ENCODE data around the gene IDUA. TPM values are rescaled to one million over a fixed set of nuclear protein-coding genes. Genes with fewer than 3 reads are reported as not detected.

The IDUA gene
- total and polyA plus RNA-seq, 10 of the 15 experiments (the other 5 are each of a cell fraction or from before 2014, with no cell fraction given), result 0.05 to 7.6 (median 1.4) TPM; not detected in 1

- 0 out of 2 replicates have a peak, but pooled peaks have one; percentile 61 for TF ChIP-seq BCLAF1 (IDR thresholded peaks at IDR 0.05)
- no peak for TF ChIP-seq ZBTB4 (CRISPR knock-in tag; IDR thresholded peaks at IDR 0.05)
- peak; percentile 40; the same call in 1 of the 2 replicates for TF ChIP-seq ZNF24 (IDR thresholded peaks at IDR 0.05)
- no peak for TF ChIP-seq ZNF622 (IDR thresholded peaks at IDR 0.05)
- TF ChIP-seq FOXK2 (IDR thresholded peaks at IDR 0.05), result no peak
- peak; percentile 75 for TF ChIP-seq MAX (IDR thresholded peaks at IDR 0.05; ENCODE audit: low read depth, low read length)
- no peak for TF ChIP-seq KAT2A (conservative IDR thresholded peaks at IDR 0.05; ENCODE audit: control insufficient read depth, low read depth, low read length)
- TF ChIP-seq SREBF1 (IDR thresholded peaks at IDR 0.05; ENCODE audit: low read length), result no peak
- peak; percentile 89; the same call in 1 of the 2 replicates for TF ChIP-seq SIN3A (IDR thresholded peaks at IDR 0.05; ENCODE audit: low read depth, low read length)
- peak; percentile 96 for TF ChIP-seq ZNF207 (IDR thresholded peaks at IDR 0.05; ENCODE audit: borderline replicate concordance)
- TF ChIP-seq PML (IDR thresholded peaks at IDR 0.05; ENCODE audit: low read length), result no peak
- TF ChIP-seq USF2 (IDR thresholded peaks at IDR 0.05; ENCODE audit: borderline replicate concordance, low read depth, low read length), result peak; percentile 50
- TF ChIP-seq STAT1 (conservative IDR thresholded peaks at IDR 0.05), result peak; percentile 89; the same call in 1 of the 2 replicates
- TF ChIP-seq PAX8 (IDR thresholded peaks at IDR 0.05), result no peak
- no peak for TF ChIP-seq ZBED1 (IDR thresholded peaks at IDR 0.05; ENCODE audit: borderline replicate concordance)
- peak; percentile 71; the same call in 1 of the 2 replicates for TF ChIP-seq ZNF592 (IDR thresholded peaks at IDR 0.05)
- TF ChIP-seq PBX3 (IDR thresholded peaks at IDR 0.05; ENCODE audit: insufficient replicate concordance, low read depth, low read length), result no peak
These were observed at the start of gene IDUA (continued) for GRCh38 chr4:986879-987623.

Data from GM12878 (cell line).